DND-41 (cell line): Measurements from ENCODE around the gene FRY.

Experiments used
- CTCF ChIP-seq: IDR thresholded peaks from 2 replicates; pipeline ENCODE4 v1.5.1; 2012; ENCODE audit warnings: borderline replicate concordance, low read length, moderate library complexity, mild to moderate bottlenecking; ENCODE audit not compliant: poor library complexity, severe bottlenecking; ENCODE audit errors: extremely low read depth
- EZH2 ChIP-seq: IDR thresholded peaks from 3 replicates; pipeline ENCODE4 v1.6.1; 2012; ENCODE audit warnings: borderline replicate concordance, low read depth, mild to moderate bottlenecking, moderate library complexity, low read length, inconsistent platforms; ENCODE audit not compliant: severe bottlenecking

GRCh38 chr13:32031815-32032370, 319 bp downstream of the FRY start:
- TF ChIP-seq CTCF: no peak
- TF ChIP-seq EZH2: no peak
